Heart right ventricle (tissue), 16 donors: ENCODE results near the gene MXD3. TPM values are rescaled to one million over a fixed set of nuclear protein-coding genes. Genes with fewer than 3 reads are reported as not detected.

ENCODE experiments used
- ATAC-seq, 8 donors: fragments of 200-7000 bp; cut with Tn5 transposase; one replicate each; pipeline ENCODE4 v1.9.1; 2020; ENCODE audit warnings: mild to moderate bottlenecking in 8 of 8, moderate library complexity in 8 of 8, moderate number of reproducible peaks in 1 of 8
- DNase-seq, 2 donors: peaks; one replicate each; pipeline ENCODE4 v3.0.0-alpha.2; 2020
- H3K27ac ChIP-seq, 10 donors: fragments of 200-600 bp; sonication (generic) in 2 of 10; one replicate each; pipeline versions ENCODE4 v1.5.0 to v1.8.0; 2020 to 2022; ENCODE audit warnings: mild to moderate bottlenecking in 3 of 10
- H3K27me3 ChIP-seq, 7 donors: fragments of 200-600 bp; one replicate each; pipeline ENCODE4 v1.8.0; 2021 to 2022; ENCODE audit warnings: mild to moderate bottlenecking in 2 of 7
- H3K36me3 ChIP-seq, 9 donors: fragments of 200-600 bp; sonication (generic) in 1 of 9; one replicate each; pipeline versions ENCODE4 v1.5.0 to v1.8.0; 2020 to 2022; ENCODE audit warnings: mild to moderate bottlenecking in 2 of 9
- H3K4me1 ChIP-seq, 9 donors: fragments of 200-600 bp; sonication (generic) in 1 of 9; one replicate each; pipeline versions ENCODE4 v1.5.0 to v1.8.0; 2020 to 2022; ENCODE audit warnings: mild to moderate bottlenecking in 4 of 9
- H3K4me3 ChIP-seq, 10 donors: fragments of 200-600 bp; sonication (generic) in 2 of 10; one replicate each; pipeline versions ENCODE4 v1.5.0 to v1.8.0; 2020 to 2022; ENCODE audit warnings: mild to moderate bottlenecking in 7 of 10, moderate library complexity in 2 of 10
- H3K9me3 ChIP-seq, 11 donors: fragments of 200-600 bp in 10 of 11; sonication (generic) in 2 of 11; one replicate each; pipeline versions ENCODE4 v1.5.0 to v1.8.0; 2013 to 2022; ENCODE audit warnings: mild to moderate bottlenecking in 2 of 11, control low read depth in 1 of 11, moderate library complexity in 1 of 11
- CTCF ChIP-seq, 9 donors: fragments of 200-600 bp; sonication (generic) in 2 of 9; IDR thresholded peaks; one replicate each; pipeline versions ENCODE4 v1.5.0 to v1.8.0; 2021 to 2022; ENCODE audit warnings: antibody characterized with exemption in 9 of 9, mild to moderate bottlenecking in 5 of 9, moderate library complexity in 1 of 9
- WGBS, 2 donors: extraction: QIAGEN DNeasy Blood & Tissue Kit; methylation state at CpG; one replicate each; pipeline ENCODE4 v1.1.7; 2013; ENCODE audit warnings: inconsistent platforms in 1 of 2; 5-methylcytosine and 5-hydroxymethylcytosine counted together
- intact Hi-C, 10 donors: fragments of 100-400 bp; cut with DNase I; formaldehyde crosslinking; loops; one replicate each; pipeline versions ENCODE4 v1.11.1 to v1.14.2; 2022
- polyA plus RNA-seq, 2 donors: library from polyadenylated mRNA; stranded (reverse); fragments of 200-250 nt; gene quantifications; one replicate each; pipeline ENCODE4 v1.2.3, GENCODE V29; 2013
- total RNA-seq, 10 donors: library from RNA; stranded (reverse); fragmentation: NEBNext Ultra II Directional in 3 of 10; extraction: Animal tissue kit (Norgen Biotek cat#: 25700) in 3 of 10; gene quantifications; one replicate each; pipeline versions ENCODE4 v1.2.1 to v1.2.4, GENCODE V29; 2021 to 2023
- donor health status: Arrhythmogenic right ventricular cardiomyopathy.
- donor health status: ischemic (EF 13 %, LVEDD 7.1; RV severe dilation, severe dysfunction).
- donor health status: healthy with polysubstance abuse.
- donor health status: DM: no; HTN: yes; CAD: no.
- donor health status: DM: no; HTN: no; CAD: no.
- donor health status: ischemic (EF 25% LVEDD 6.9; RV normal size, moderate dysfunction).
- donor health status: ischemic (EF 25% LVEDD 5.7; RV mildly dilated, moderate dysfunction).
- donor health status: healthy.
- donor health status: DM: yes; HTN: yes; CAD: no.
- donor health status: Ischemic cardiomyopathy.
- donor health status: ischemic (EF 35%, LVEDD 5.7; RV mildly dilated, moderate dysfunction).
- donor health status: nonischemic (EF 11% LVEDD 7.7; RV severe dilation, severe dysfunction).
- donor health status: DM: yes; HTN: yes; CAD: no.
- donor health status: PGD.
- donor health status: ischemic (EF 29% LVEDD 5.4; RV normal size, mild dysfunction).
- donor health status: nonischemic (EF 23%, LVEDD 6.1; RV moderate dilation, normal function).

The MXD3 gene
- total and polyA plus RNA-seq, 12 donors: 1.2 to 7.1 (median 2.6) TPM

GRCh38 chr5:177336603-177337494 lies 25.2 kb upstream of the MXD3 start:
- intact Hi-C loops: no loop called here
- Histone ChIP-seq H3K27ac (peak overlapping the region in 6 of 10 donors; percentile 33 to 69 (median 59)), H3K4me3 (no peak overlapping the region), H3K27me3 (no peaks in the 10 kb centered on the region), H3K4me1 (peaks cover 5 to 37% (median 20%) of the 10 kb centered on the region in 9 donors), H3K36me3 (peaks cover 0 to 99% (median 32%) of the 10 kb centered on the region in 9 donors), H3K9me3 (no peaks in the 10 kb centered on the region)
- ATAC-seq (no peak), DNase-seq (no peak)
- no peak for TF ChIP-seq CTCF (IDR thresholded peaks at IDR 0.05)
- WGBS, 2 donors: 95% methylated on average over 34 to 36 of the region's 36 CpGs

GRCh38 chr5:177336112-177336511 lies 24.4 kb upstream of the MXD3 start:
- peak in 2 of 8 donors; percentile 18 to 29 for ATAC-seq
- no peak for DNase-seq
- 65 to 77% methylated on average over 12 of the region's 12 CpGs for WGBS, 2 donors

GRCh38 chr5:177335701-177336065 lies 24.0 kb upstream of the MXD3 start:
- peak in 7 of 8 donors; percentile 32 to 70 (median 62) for ATAC-seq
- intact Hi-C loops: no loop called here

More at GRCh38 chr5:177336112-177336511, 24.4 kb upstream of the MXD3 start:
- peaks cover 5 to 37% (median 20%) of the 10 kb centered on the region in 9 donors for H3K4me1 ChIP-seq
- H3K9me3 ChIP-seq: no peaks in the 10 kb centered on the region
- H3K27ac ChIP-seq: peak overlapping the region in 9 of 10 donors; percentile 19 to 69 (median 54)
- TF ChIP-seq CTCF (IDR thresholded peaks at IDR 0.05): peak in 4 of 9 donors; percentile 17 to 50 (median 26)
- H3K4me3 ChIP-seq: no peak overlapping the region
- intact Hi-C loops: no loop called here
- H3K27me3 ChIP-seq: no peaks in the 10 kb centered on the region
- peaks cover 0 to 99% (median 32%) of the 10 kb centered on the region in 9 donors for H3K36me3 ChIP-seq

More at GRCh38 chr5:177335701-177336065, 24.0 kb upstream of the MXD3 start:
- WGBS, 2 donors: 53 to 71% methylated on average over 7 of the region's 7 CpGs
- H3K27me3 ChIP-seq: no peaks in the 10 kb centered on the region
- TF ChIP-seq CTCF (IDR thresholded peaks at IDR 0.05): no peak
- no peak for DNase-seq
- H3K9me3 ChIP-seq: no peaks in the 10 kb centered on the region
- H3K27ac ChIP-seq: peak overlapping the region in 9 of 10 donors; percentile 19 to 69 (median 54)
- H3K36me3 ChIP-seq: peaks cover 0 to 100% (median 32%) of the 10 kb centered on the region in 9 donors
- H3K4me3 ChIP-seq: no peak overlapping the region
- H3K4me1 ChIP-seq: peaks cover 5 to 37% (median 20%) of the 10 kb centered on the region in 9 donors
